Measurements from ENCODE around the gene CHRNA4. TPM values are rescaled to one million over a fixed set of nuclear protein-coding genes. Genes with fewer than 3 reads are reported as not detected.

Gene CHRNA4
- total RNA-seq, 2 experiments from 2014 or later: not detected

- CTCF ChIA-PET: no interaction called here
- no peaks in the 10 kb centered on the region for H3K9me3 Mint-ChIP-seq
- no peak overlapping the region for H3K27ac ChIP-seq (ENCODE audit: low read depth in 1 of 2, low read length in 2 of 2)
- peaks cover 25% of the 10 kb centered on the region for H3K4me1 ChIP-seq (ENCODE audit: insufficient read depth, low read length)
- H3K36me3 ChIP-seq (ENCODE audit: insufficient read depth, low read length): peaks cover 2% of the 10 kb centered on the region
- peaks cover 6% of the 10 kb centered on the region for H3K36me3 Mint-ChIP-seq (ENCODE audit: low read depth)
- no peak overlapping the region for H3K4me3 Mint-ChIP-seq
- H3K27me3 Mint-ChIP-seq: peaks cover 18% of the 10 kb centered on the region
- no peak for TF ChIP-seq CTCF (IDR thresholded peaks at IDR 0.05)
- H3K27me3 ChIP-seq (ENCODE audit: control insufficient read depth in 1 of 2, insufficient read depth in 2 of 2, low read length in 2 of 2): peaks cover 11 to 24% of the 10 kb centered on the region in 2 experiments
- ATAC-seq (ENCODE audit: poor library complexity) (no peak), DNase-seq (no peak)
- intact Hi-C loops (cut with DNase I, micrococcal nuclease): no loop called here
- peaks cover 13% of the 10 kb centered on the region for H3K4me1 Mint-ChIP-seq (ENCODE audit: low read depth)
- H3K27ac Mint-ChIP-seq: no peak overlapping the region
- POLR2A ChIA-PET: no interaction called here
- H3K9me3 ChIP-seq (ENCODE audit: control insufficient read depth in 1 of 2, insufficient read depth in 1 of 2, low read length in 2 of 2): peaks cover 0 to 6% of the 10 kb centered on the region in 2 experiments
- no peak overlapping the region for H3K4me3 ChIP-seq (ENCODE audit: low read length)
These were observed 67.7 kb downstream of the CHRNA4 start for GRCh38 chr20:63293456-63293855.

Other genes starting within 250 kb of the CHRNA4 start
- gene YTHDF1, start 145.2 kb downstream of the CHRNA4 start, total RNA-seq: 10 to 100 TPM; 43.7 to 44.1 TPM
- not detected for gene BIRC7, start 125.4 kb downstream of the CHRNA4 start, total RNA-seq
- not detected for gene NKAIN4, start 106.9 kb downstream of the CHRNA4 start, total RNA-seq
- 100 to 1,000 TPM; 120 TPM for gene ARFGAP1, start 88.5 kb downstream of the CHRNA4 start, total RNA-seq
- gene COL20A1, start 68.2 kb downstream of the CHRNA4 start, total RNA-seq: under 1 TPM in 1 of 2 experiments, not detected in 1; 0.03 TPM
- not detected for gene KCNQ2, start 111.3 kb upstream of the CHRNA4 start, total RNA-seq
- 1 to 10 TPM in 1 of 2 experiments, under 1 TPM in 1; 0.92 to 1.1 TPM for gene EEF1A2, start 137.7 kb upstream of the CHRNA4 start, total RNA-seq
- gene PPDPF, start 159.4 kb upstream of the CHRNA4 start, total RNA-seq: 100 to 1,000 TPM; 249 to 251 TPM
- gene PTK6, start 176.0 kb upstream of the CHRNA4 start, total RNA-seq: under 1 TPM; 0.19 to 0.22 TPM
- gene SRMS, start 186.4 kb upstream of the CHRNA4 start, total RNA-seq: not detected
- 1 to 10 TPM; 1.7 to 1.8 TPM for gene FNDC11, start 192.8 kb upstream of the CHRNA4 start, total RNA-seq
- gene HELZ2, start 212.9 kb upstream of the CHRNA4 start, total RNA-seq: 10 to 100 TPM; 57.7 to 59.6 TPM